Astrocyte of the cerebellum (primary cell): ENCODE measurements around the gene TSHZ2.

Experiments
- DNase-seq: peaks from one replicate; pipeline ENCODE4 v3.0.0-alpha.2; 2011; ENCODE audit warnings: low read depth
- H3K4me3 ChIP-seq: 2 replicates; pipeline ENCODE4 v1.5.1; 2011; ENCODE audit warnings: mild to moderate bottlenecking, low read depth, low read length, moderate library complexity
- CTCF ChIP-seq: IDR thresholded peaks from 2 replicates; pipeline ENCODE4 v1.5.1; 2012; ENCODE audit warnings: low read length, low read depth, moderate library complexity, mild to moderate bottlenecking; ENCODE audit errors: missing control alignments
- in situ Hi-C: cut with HindIII; loops from 2 replicates; pipeline ENCODE4 v1.10.0; 2017; ENCODE audit warnings: low sequenced_read_pairs

The TSHZ2 gene

DNA sequence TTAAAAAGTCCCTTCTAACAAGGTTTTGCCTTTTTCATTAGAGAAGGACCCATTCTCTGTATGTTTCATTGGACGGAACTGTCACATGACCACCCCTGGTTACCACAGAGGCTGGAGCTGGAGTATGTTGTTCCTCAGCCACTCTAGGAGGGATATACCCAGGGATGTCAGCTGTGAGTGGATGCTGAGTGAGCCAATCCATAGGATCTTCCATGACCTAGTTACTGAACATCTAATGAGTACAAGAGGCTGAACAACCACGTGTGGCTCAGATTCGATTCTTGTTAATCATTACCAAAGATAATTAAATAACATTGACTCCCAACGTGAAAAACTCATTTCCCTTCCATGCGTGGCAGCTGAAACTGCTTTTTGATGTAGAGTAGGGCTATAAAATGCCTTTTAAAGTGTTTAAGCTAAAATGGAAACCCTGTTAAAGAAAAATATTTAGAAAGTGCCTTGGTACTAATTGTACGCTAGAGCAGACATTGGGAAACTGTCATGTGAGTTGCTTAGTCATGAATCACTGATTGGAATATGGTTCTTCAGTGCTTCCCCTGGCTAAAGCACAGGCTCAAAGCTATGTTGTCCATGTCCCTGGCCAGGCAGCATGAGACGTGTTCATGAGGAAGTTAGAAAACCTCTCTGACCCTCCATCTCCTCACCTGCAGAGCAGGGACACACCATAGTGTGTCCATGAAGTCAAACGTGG lies 365.4 kb downstream of the TSHZ2 start:
- DNase-seq, result no peak
- H3K4me3 ChIP-seq, result no peak overlapping the region
- TF ChIP-seq CTCF, result no peak
- in situ Hi-C loops, result no loop called here

DNA sequence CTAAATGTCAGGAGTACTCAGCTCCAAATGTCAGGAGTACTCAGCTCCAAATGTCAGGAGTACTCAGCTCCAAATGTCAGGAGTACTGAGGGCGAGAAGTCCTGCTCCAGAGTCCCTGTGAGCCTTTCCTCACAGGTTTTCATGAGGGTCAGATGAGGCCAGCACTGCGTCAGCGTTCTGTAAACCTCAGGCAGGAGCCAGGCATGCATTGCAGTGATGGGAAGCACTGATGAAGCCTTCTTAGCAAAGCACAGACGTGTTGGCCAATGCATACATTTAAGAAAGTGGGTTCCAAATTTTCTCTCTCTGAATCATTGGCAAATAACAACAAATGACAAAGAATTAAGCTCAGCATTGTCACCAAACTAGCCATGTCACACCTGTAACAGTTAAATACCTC lies 366.6 kb downstream of the TSHZ2 start:
- TF ChIP-seq CTCF, result no peak
- H3K4me3 ChIP-seq, result no peak overlapping the region
- in situ Hi-C loops, result no loop called here
- DNase-seq, result no peak

- no peak for DNase-seq
- no peak for TF ChIP-seq CTCF
- H3K4me3 ChIP-seq, result no peak overlapping the region
- in situ Hi-C loops, result no loop called here
Measured at GRCh38 chr20:53342429-53342828, 370.3 kb downstream of the TSHZ2 start.

DNA sequence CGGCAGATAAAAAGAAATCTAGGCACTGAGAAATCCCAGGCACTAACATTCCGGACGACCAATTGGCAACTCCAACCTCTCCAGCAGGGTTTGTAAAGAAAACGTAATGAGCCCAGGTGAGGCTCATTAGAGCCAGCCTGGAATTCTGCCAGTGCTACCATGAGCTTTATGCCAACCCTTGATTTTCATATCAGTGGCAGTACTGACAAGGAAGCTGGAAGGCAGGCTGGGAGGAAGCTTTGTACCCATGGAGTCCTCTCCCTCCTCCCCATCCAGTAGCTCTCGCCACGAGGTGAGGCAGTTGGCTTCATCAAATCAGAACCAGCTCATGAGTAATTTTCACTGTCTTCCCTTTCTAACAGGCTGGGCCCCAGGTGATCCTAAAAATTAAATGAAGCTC lies 371.3 kb downstream of the TSHZ2 start:
- in situ Hi-C loops, result no loop called here
- H3K4me3 ChIP-seq, result no peak overlapping the region
- no peak for DNase-seq
- no peak for TF ChIP-seq CTCF

- in situ Hi-C loops, result no loop called here
- no peak for TF ChIP-seq CTCF
- no peak overlapping the region for H3K4me3 ChIP-seq
- DNase-seq, result no peak
Measured at GRCh38 chr20:53344891-53345290, 372.7 kb downstream of the TSHZ2 start.

DNA sequence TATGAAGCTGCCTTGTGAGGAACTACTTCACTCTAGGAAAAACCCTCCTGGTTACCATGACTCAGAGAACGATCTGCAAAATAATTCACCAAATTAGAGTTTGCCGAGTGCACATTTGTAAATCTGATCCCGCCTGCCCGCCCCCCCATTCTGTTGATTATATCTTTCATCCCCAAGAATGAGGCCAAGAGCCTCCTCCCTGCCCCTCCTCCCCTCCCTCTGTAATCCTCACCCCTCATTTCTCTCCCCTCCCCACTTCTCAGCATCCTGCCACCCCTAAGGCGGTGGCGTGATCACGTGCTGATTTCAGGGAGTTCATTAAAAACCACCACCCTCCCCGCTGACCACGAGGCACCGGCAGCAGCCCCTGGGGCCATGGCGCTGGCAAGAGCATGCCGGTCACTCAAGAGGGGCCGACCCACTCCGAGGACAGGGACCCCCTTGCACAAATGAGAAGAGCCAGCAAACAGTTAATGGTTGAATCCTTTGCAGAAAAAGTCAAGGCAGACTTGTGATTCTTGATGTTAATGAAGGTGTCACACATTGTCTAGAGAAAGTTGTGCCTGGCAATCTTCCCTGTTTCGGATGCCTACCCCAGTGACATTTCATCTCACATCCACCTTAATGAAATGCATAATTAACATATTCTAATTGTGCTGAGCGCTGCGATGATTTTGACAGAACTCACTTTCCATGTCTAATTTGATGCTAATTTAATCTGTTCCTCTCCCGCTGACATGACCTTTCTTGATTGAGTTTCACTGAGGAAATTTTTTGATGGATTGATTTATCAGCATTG lies 373.6 kb downstream of the TSHZ2 start:
- no peak for TF ChIP-seq CTCF
- no peak for DNase-seq
- no peak overlapping the region for H3K4me3 ChIP-seq
- in situ Hi-C loops, result no loop called here
